ENCODE measurements around the gene PNKP. TPM values are rescaled to one million over a fixed set of nuclear protein-coding genes. Genes with fewer than 3 reads are reported as not detected.

Gene PNKP
- total RNA-seq, 2 experiments from 2014 or later: 78.9 to 143 TPM

DNA sequence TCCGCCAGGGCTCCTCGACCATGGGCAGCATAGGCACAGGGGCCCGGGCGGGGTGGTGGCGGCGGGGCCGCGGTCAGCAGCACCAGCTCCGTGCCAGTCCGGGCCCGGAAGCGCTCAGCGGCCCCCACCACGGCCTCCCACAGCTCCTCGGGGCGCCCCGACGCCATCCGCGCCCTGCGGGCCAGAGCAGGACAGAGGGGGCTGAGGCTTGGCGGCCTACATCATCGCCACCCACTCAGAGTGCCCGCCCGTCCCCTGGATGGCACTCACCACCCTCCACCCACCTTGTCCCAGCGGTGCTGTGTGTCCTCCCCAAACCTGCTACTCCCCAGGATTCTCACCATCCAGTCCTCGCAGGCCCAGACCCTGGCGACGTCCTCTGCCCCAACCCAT is 5.7 kb upstream of the PNKP start:
- H3K36me3 Mint-ChIP-seq: no peaks in the 10 kb centered on the region
- no peak for DNase-seq
- H3K27ac Mint-ChIP-seq: no peak overlapping the region
- H3K9me3 Mint-ChIP-seq: no peaks in the 10 kb centered on the region
- peaks cover 24% of the 10 kb centered on the region for H3K4me1 Mint-ChIP-seq
- H3K27me3 Mint-ChIP-seq: no peaks in the 10 kb centered on the region
- H3K4me3 Mint-ChIP-seq: no peak overlapping the region

DNA sequence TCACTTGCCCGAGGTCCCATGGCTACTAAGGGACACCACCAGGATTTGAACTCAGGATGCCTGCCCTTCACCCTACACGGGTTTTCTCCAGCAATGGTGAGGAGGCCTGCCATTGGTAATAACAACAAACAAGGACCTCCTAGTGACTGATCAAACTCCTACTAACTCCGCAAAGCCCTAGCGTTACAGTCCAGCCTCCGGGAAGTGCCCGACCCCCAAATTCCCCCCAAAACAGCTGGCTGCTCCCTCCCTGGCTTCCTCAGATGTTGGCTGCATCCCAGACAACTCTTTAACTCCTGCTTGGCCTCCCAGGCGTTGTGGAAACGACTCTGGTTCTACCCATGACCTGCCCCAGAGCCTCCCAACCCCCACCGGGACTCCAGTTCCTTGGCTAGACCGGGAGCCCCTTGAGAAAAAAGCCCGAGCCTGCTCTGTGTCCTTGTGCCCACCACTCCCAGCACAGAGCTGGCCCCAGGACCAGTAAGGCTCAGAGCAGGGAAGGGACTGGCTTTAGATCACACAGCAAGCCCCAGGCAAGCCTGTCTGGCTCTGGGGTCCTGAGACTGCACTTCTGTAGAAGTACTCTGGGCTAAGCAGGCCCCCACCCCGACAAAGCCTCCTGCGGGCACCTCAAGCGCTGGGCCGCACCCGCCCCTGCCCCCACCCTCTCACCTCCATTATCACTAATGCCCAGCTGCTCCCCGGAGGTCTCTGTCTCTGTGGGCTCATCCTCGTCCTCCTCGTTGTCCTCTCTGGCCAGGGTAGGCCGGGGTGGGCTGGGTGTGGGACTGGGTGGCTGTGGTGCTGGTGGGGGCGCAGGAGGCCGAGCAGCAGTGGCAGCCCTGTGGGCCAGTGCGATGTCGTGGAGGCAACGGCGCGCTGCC is 5.1 kb upstream of the PNKP start:
- Mint-ChIP-seq H3K4me3 (no peak overlapping the region), H3K36me3 (no peaks in the 10 kb centered on the region), H3K27ac (no peak overlapping the region)

DNA sequence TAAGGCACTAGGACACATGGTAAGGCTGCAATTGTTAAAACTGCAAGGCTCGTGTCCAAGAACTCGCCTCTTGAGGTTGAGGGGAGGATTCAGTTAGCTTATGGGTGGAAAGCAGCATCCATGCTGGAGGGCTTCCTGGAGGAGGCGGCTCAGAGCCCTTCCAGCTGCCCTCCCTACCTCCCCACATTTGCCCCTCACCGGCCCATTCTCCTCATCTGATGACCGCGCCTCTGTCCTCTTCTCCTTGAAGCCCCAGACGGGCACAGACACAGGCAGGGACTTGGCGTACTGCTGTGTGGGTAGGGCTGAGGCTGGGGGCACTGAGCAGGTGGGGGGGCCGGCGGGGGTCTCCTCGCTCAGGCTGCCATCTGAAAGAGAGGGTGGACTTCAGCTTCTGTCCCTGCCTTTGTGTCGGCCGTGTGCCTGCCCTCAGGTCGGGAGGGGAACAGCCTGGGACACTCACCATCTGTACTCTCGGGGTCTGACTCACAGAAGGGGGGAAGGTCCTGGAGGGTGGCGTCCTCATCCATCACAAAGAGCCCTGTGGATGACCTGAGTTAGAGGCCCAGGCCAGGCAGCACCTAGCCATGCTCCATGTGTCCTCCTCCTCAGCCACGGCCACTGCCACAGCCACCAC is 4.1 kb upstream of the PNKP start:
- Mint-ChIP-seq H3K4me1 (peaks cover 31% of the 10 kb centered on the region), H3K9me3 (no peaks in the 10 kb centered on the region), H3K36me3 (no peaks in the 10 kb centered on the region), H3K27me3 (no peaks in the 10 kb centered on the region), H3K27ac (no peak overlapping the region), H3K4me3 (no peak overlapping the region)
- no peak for DNase-seq

More for the DNA sequence above, 5.1 kb upstream of the PNKP start:
- no peaks in the 10 kb centered on the region for H3K9me3 Mint-ChIP-seq
- H3K27me3 Mint-ChIP-seq: no peaks in the 10 kb centered on the region
- H3K4me1 Mint-ChIP-seq: peaks cover 27% of the 10 kb centered on the region
- no peak for DNase-seq

DNA sequence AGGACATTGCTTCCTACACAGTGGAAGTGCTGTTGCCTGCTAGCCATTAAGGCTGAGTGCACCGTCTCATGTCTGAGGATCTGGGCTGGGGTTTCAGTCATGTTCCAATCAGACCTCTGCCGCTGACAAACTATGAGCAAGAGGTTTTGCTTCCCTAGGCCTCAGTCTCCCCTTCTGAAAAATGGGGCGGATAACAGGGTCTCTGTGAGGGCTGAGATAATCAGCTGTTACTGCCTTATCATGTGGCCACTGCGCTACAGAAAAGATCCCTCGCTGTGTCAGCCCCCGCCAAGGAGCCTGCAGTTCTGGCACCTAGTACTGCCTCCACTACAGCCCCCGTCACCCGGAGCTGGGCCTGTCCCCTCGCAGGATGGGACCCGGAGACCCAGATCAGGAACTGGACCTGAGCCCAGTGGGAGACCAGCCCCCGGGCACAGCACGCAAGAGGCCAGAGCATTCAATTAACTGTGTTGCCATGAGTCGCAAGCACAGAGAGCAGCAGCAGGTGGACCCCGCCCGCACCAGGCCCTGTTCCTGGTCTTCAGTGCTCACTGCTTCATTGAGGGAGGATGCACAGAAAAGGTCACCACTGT is 3.0 kb upstream of the PNKP start:
- Mint-ChIP-seq H3K36me3 (peaks cover 8% of the 10 kb centered on the region), H3K9me3 (no peaks in the 10 kb centered on the region), H3K4me1 (peaks cover 38% of the 10 kb centered on the region), H3K27me3 (no peaks in the 10 kb centered on the region), H3K4me3 (no peak overlapping the region), H3K27ac (peak overlapping the region; percentile 73)
- DNase-seq: no peak

DNA sequence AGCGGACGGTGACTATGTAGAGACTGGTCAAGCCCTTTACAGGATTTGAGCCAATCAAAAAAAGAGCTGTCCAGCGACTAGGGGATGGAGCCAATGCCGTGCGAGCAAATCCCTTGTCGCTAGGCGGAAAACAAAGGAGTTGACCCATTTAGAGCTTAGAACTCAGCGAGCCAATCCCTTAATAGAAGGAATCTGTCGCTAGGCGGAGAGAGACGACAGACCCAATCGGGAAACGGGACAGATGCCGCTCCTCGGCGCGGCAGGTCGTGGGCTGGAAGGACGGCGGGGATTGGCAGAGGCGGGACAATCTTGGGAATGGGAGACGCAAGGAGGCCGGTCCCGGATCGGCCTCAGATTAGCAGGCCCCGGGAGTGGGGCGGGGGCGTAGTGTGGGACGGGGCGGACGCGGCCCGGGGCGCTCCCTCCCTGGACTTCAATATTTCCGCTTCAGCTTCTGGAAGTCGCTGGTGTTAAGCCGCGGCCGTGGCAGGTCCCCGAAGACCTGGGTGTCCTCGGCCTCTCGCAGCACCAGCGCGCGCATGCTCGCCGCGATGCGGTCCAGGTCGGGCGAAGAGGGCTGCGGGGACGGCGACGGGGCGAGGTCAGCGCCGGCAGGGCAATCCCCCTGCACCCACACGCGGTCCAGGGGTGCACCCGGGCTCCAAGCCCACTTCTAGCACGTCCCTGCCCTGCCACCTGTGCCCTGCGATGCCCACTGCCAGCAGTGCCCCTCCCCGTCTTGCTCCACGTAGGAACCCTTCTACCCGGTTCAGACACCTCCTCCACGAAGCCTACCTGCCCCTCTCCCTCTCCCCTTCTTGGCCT is 2.3 kb upstream of the PNKP start:
- Mint-ChIP-seq H3K9me3 (no peaks in the 10 kb centered on the region), H3K36me3 (peaks cover 15% of the 10 kb centered on the region), H3K27ac (peak overlapping the region; percentile 73), H3K27me3 (no peaks in the 10 kb centered on the region), H3K4me3 (no peak overlapping the region), H3K4me1 (peaks cover 39% of the 10 kb centered on the region)
- DNase-seq: peak; percentile 89

DNA sequence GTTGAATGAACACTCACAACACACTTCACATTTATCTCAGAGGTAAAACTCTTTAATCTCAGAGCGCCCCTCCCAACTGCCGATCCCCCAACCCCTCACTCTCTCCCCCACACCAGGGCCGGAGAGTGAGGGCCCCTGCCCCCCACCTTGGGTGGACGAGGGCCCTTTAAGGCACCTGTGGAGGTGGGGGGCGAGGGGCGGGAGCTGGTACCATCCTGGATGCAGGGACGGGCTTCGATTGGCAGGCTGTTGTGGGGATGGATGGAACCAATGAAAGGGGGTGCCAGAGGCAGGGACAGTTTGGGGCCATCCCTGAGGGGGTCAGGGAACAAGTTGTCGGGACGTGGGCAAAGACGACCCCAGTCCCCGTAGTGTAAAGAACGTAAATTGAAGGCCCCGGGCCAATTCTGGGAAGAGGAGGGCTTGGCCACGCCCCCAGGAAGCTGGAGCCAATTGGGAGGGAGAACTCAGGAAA is 1.7 kb upstream of the PNKP start:
- Mint-ChIP-seq H3K27ac (no peak overlapping the region), H3K4me1 (peaks cover 42% of the 10 kb centered on the region), H3K36me3 (peaks cover 15% of the 10 kb centered on the region), H3K4me3 (no peak overlapping the region), H3K27me3 (no peaks in the 10 kb centered on the region), H3K9me3 (no peaks in the 10 kb centered on the region)
- DNase-seq: no peak

DNA sequence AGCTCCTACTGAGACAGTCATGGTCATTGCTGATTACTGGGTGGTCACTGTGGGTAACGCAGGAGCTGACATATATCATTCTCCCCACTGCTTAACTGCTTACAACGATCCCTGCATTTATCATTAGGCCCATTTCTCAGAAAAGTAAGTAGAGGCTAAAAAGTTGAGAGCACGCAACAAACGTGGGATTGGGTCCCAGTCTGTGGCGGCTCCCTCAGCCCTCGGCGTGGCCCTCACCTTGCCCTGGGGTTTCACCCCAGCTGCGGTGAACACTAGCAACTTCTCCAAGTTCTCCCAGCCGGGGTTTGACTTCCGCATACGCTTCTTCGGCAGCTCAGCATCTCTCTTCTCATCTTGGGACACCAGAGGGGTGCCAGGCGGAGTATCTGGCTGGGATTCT is 2.5 kb downstream of the PNKP start:
- no peak overlapping the region for H3K4me3 Mint-ChIP-seq
- no peak for DNase-seq
- peaks cover 20% of the 10 kb centered on the region for H3K36me3 Mint-ChIP-seq
- no peaks in the 10 kb centered on the region for H3K27me3 Mint-ChIP-seq
- no peak overlapping the region for H3K27ac Mint-ChIP-seq
- peaks cover 31% of the 10 kb centered on the region for H3K4me1 Mint-ChIP-seq
- no peaks in the 10 kb centered on the region for H3K9me3 Mint-ChIP-seq

DNA sequence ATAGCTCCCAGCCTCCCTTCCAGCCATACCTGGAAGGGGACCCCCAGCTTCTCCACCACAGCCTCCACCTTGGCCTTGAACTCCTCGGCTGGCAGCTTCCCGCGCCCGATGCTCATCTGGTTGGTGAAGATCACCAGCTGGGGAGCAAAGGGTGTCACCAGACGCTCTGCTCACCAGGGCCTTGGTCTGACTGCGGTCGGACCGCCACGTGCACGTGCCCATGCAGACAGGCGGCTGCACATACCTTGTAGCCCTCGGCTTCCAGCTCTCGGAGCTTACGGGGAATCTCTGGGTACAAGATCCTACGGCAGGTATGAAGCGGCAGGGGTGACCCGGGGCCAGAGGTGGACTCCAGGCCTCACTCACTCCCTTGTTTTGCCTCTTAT is 3.4 kb downstream of the PNKP start:
- DNase-seq: no peak
- Mint-ChIP-seq H3K36me3 (peaks cover 20% of the 10 kb centered on the region), H3K4me1 (peaks cover 31% of the 10 kb centered on the region), H3K9me3 (no peaks in the 10 kb centered on the region), H3K4me3 (no peak overlapping the region), H3K27ac (no peak overlapping the region), H3K27me3 (no peaks in the 10 kb centered on the region)

DNA sequence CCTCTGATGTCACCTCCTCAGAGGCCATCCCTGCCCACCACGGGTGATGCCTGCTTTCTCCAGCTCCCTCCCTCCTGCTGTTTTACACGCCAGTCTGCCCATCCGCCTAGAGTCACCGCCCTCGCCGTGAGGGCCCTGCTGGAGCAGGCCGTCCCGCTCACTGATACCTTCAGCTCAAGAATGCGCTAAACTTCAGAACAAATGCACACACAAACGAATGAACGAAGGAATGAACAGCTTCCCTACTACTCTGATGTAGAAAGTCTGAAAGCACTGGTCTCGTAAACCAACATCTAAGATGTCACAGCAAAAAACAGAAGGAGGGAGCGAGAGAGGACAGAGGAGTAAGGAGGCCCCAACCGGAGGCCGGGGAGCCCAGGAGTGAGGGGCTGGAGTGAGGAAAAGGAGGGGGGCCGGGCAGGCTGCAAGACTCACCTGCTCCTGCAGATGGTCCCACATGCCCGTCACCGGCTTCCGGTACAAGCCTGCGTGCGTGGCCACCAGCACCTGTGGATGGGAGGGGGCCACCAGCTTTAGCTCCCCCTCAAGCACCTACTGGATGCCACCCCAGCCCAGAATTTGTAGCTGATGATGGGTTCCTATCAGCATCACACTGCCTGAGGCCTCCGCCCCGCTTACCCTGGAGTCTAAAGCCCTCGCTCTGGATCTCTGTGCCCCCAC is 4.0 kb downstream of the PNKP start:
- Mint-ChIP-seq H3K27ac (no peak overlapping the region), H3K4me3 (no peak overlapping the region), H3K36me3 (peaks cover 20% of the 10 kb centered on the region), H3K9me3 (no peaks in the 10 kb centered on the region), H3K4me1 (peaks cover 30% of the 10 kb centered on the region), H3K27me3 (no peaks in the 10 kb centered on the region)
- DNase-seq: no peak

DNA sequence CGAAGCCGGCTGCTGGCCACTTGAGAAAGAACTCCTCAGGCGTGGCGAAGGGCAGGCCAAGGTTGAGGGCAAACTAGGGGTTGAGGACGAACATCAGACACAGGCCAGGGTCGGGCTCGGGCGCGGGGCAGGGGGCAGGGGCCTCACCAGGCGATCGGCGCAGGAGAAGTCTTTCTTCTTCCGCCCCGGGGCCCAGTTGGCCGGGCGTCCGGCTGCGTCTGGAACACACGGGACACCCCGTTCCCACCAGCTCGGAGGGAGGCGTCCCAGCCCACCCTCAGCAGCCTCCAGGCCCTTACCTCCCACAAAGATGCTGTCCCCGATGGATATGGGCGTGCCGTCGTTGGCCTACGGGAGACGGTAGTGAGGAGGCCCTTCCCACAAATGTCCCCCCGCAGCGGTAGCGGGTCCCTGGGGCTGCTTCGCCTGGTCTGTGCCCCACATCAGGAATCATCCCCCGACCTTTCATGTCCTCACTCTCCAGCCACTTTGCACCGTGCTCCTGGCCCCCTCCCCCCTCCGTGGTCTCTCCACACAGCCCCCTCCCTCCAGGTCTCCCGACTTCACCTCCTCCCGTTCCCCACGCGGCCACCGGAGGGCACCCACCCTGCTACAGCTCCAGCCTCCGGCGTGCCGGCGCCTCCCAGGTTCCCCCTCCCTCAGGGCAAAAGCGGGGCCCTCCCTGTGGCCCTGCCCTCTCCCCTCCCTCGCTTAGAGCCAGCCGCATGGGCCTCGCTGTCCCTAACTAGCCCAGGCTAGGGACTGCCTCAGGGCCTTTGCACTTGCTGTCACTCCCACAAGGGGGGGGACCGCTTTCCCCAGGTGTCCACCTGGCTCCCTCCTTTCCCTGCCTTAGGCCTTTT is 4.8 kb downstream of the PNKP start:
- DNase-seq: no peak
- Mint-ChIP-seq H3K9me3 (no peaks in the 10 kb centered on the region), H3K4me1 (peaks cover 22% of the 10 kb centered on the region), H3K4me3 (no peak overlapping the region), H3K27me3 (no peaks in the 10 kb centered on the region), H3K27ac (no peak overlapping the region), H3K36me3 (peaks cover 20% of the 10 kb centered on the region)

DNA sequence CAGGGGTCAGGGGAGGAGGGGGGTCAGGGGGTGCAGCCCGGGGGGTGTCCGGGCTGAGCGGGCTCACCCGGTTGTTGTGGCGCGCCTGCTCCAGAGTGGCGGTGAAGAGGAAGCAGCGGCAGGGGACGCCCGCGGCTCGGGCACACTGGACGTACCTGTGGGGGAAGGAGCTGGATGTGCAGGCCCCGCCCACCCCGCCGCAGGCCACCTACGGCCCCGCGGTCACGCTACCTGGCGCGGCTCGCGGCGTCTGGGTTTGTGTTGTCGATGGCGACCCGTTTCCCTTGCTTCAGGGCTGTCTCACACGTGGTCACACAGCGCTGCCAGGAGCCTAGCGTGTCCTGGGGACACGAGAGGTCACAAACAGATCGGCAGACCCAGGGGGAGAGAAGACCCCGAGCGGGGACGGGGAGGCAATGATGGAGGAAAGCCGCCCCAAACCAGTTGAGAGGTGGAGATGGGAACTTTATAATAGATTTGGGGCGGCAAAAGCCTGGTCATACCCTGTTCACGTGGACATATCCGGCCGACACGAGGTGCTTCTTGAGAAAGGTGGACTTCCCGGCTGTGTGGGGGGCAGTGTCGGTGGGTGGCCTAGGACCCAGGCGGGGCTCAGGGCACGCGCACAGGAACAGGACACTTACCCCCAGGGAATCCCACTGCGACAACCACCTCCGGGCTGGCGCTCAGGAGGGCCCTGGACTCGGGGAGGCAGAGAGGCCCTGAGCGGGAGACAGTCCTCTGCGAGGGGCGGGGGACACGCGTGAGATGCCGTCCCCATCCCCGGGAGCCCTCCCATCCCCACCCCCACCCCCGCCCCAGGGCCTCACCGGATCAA is 5.6 kb downstream of the PNKP start:
- H3K36me3 Mint-ChIP-seq: peaks cover 20% of the 10 kb centered on the region
- H3K27me3 Mint-ChIP-seq: no peaks in the 10 kb centered on the region
- no peak overlapping the region for H3K4me3 Mint-ChIP-seq
- no peak for DNase-seq
- H3K4me1 Mint-ChIP-seq: peaks cover 20% of the 10 kb centered on the region
- H3K9me3 Mint-ChIP-seq: no peaks in the 10 kb centered on the region
- no peak overlapping the region for H3K27ac Mint-ChIP-seq

DNA sequence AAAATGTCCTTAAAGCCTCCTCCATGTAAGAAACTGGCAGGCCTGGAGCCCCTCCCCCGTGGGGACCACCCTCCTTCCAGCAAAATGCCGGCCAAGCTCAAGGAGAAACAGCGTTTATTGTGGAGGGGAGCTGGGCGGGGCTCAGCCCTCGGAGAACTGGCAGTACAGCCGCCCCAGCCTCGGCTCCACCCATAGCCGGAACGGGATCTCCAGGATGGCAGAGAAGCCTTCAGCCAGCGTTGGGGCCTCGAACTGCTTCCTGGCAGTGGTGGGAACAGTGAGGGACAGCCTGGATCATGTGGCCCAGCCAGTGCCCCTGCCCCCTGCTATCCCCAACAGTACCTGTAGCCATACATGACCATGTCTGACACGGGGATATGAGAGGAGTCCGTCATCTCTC is 6.3 kb downstream of the PNKP start:
- Mint-ChIP-seq H3K27ac (no peak overlapping the region), H3K9me3 (no peaks in the 10 kb centered on the region), H3K36me3 (peaks cover 18% of the 10 kb centered on the region), H3K4me1 (peaks cover 14% of the 10 kb centered on the region), H3K4me3 (no peak overlapping the region), H3K27me3 (no peaks in the 10 kb centered on the region)
- no peak for DNase-seq
